HG03135 (cell line): ENCODE data around the gene TRH.
"Not testable (repeated sequence)": the region's sequence is repeated elsewhere in the genome, so short reads cannot be mapped to it uniquely, and the experiment has no call there.

Source experiments
- ATAC-seq: cut with Tn5 transposase; IDR thresholded peaks from one replicate; pipeline ENCODE4 v1.9.1; 2021; ENCODE audit warnings: mild to moderate bottlenecking, moderate library complexity; ENCODE audit not compliant: unreplicated experiment

Gene TRH

GRCh38 chr3:130002666-130003598 lies 28.4 kb downstream of the TRH start:
- ATAC-seq = not testable (repeated sequence)

GRCh38 chr3:130010556-130010955 lies 36.0 kb downstream of the TRH start:
- ATAC-seq = no peak

- ATAC-seq = not testable (repeated sequence)
Measured at GRCh38 chr3:130012108-130012507, 37.6 kb downstream of the TRH start.

GRCh38 chr3:130013246-130013645 lies 38.7 kb downstream of the TRH start:
- not testable (repeated sequence) for ATAC-seq

- no peak for ATAC-seq
Measured at GRCh38 chr3:130014526-130014925, 40.0 kb downstream of the TRH start.

GRCh38 chr3:130017661-130018060 lies 43.1 kb downstream of the TRH start:
- not testable (repeated sequence) for ATAC-seq

GRCh38 chr3:130026146-130026829 lies 51.8 kb downstream of the TRH start:
- ATAC-seq = not testable (repeated sequence)

GRCh38 chr3:130027437-130027836 lies 52.9 kb downstream of the TRH start:
- ATAC-seq = not testable (repeated sequence)
